Stimulated activated naive CD8-positive, alpha-beta T cell treated with anti-CD3 and anti-CD28 coated beads, Interleukin-15, amount 100 ng/mL, for 72 hours (primary cell): ENCODE data around the gene LRRN2.

Experiments used
- ATAC-seq: fragments of 150-1000 bp; cut with Tn5 transposase; 2 replicates; pipeline ENCODE4 v1.10.0; 2021; ENCODE audit warnings: mild to moderate bottlenecking, moderate library complexity
- DNase-seq, 2 donors: peaks; one replicate each; pipeline ENCODE4 v3.0.0; 2021 to 2022
- H3K27ac Mint-ChIP-seq, 2 donors: one replicate each; pipeline ENCODE4 v1.8.0; 2022; ENCODE audit warnings: mild to moderate bottlenecking in 2 of 2, mixed read lengths in 2 of 2, moderate library complexity in 2 of 2
- H3K27me3 Mint-ChIP-seq: one replicate; pipeline ENCODE4 v1.8.0; 2022; ENCODE audit warnings: mixed read lengths
- H3K4me1 Mint-ChIP-seq: one replicate; pipeline ENCODE4 v1.8.0; 2022; ENCODE audit warnings: mild to moderate bottlenecking, mixed read lengths
- H3K4me3 Mint-ChIP-seq, 2 donors: one replicate each; pipeline ENCODE4 v1.8.0; 2022; ENCODE audit warnings: mild to moderate bottlenecking in 2 of 2, mixed read lengths in 2 of 2, moderate library complexity in 1 of 2
- H3K9me3 Mint-ChIP-seq, 2 donors: one replicate each; pipeline ENCODE4 v1.8.0; 2022; ENCODE audit warnings: mixed read lengths in 2 of 2

LRRN2 gene

GRCh38 chr1:204684571-204685235, 835 bp downstream of the LRRN2 start:
- no peaks in the 10 kb centered on the region for H3K9me3 Mint-ChIP-seq
- DNase-seq (peak in 1 of 2 donors; percentile 15), ATAC-seq (peak; percentile 58)
- H3K27me3 Mint-ChIP-seq = peaks cover 60% of the 10 kb centered on the region
- H3K4me1 Mint-ChIP-seq = peaks cover 16% of the 10 kb centered on the region
- H3K27ac Mint-ChIP-seq = no peak overlapping the region
- peak overlapping the region; percentile 63 to 73 for H3K4me3 Mint-ChIP-seq

GRCh38 chr1:204684206-204684570, 1.4 kb downstream of the LRRN2 start:
- peaks cover 16% of the 10 kb centered on the region for H3K4me1 Mint-ChIP-seq
- no peaks in the 10 kb centered on the region for H3K9me3 Mint-ChIP-seq
- DNase-seq (no peak), ATAC-seq (no peak)
- no peak overlapping the region for H3K27ac Mint-ChIP-seq
- H3K4me3 Mint-ChIP-seq = peak overlapping the region; percentile 63 to 73
- peaks cover 59% of the 10 kb centered on the region for H3K27me3 Mint-ChIP-seq

GRCh38 chr1:204683284-204684205, 2.0 kb downstream of the LRRN2 start:
- Mint-ChIP-seq H3K27me3 (peaks cover 53% of the 10 kb centered on the region), H3K4me3 (no peak overlapping the region), H3K4me1 (peaks cover 16% of the 10 kb centered on the region), H3K9me3 (no peaks in the 10 kb centered on the region), H3K27ac (no peak overlapping the region)
- DNase-seq = no peak
- ATAC-seq = no peak

GRCh38 chr1:204680461-204680860, 5.1 kb downstream of the LRRN2 start:
- Mint-ChIP-seq H3K27me3 (peaks cover 27% of the 10 kb centered on the region), H3K4me3 (no peak overlapping the region)

GRCh38 chr1:204680051-204680450, 5.5 kb downstream of the LRRN2 start:
- peaks cover 9% of the 10 kb centered on the region for H3K4me1 Mint-ChIP-seq
- H3K4me3 Mint-ChIP-seq = no peak overlapping the region
- ATAC-seq (no peak), DNase-seq (no peak)
- H3K27ac Mint-ChIP-seq = no peak overlapping the region
- H3K27me3 Mint-ChIP-seq = peaks cover 23% of the 10 kb centered on the region
- H3K9me3 Mint-ChIP-seq = no peaks in the 10 kb centered on the region

More at GRCh38 chr1:204680461-204680860, 5.1 kb downstream of the LRRN2 start:
- H3K9me3 Mint-ChIP-seq = no peaks in the 10 kb centered on the region
- H3K27ac Mint-ChIP-seq = no peak overlapping the region
- ATAC-seq (no peak), DNase-seq (no peak)
- H3K4me1 Mint-ChIP-seq = peaks cover 11% of the 10 kb centered on the region

GRCh38 chr1:204678721-204679475, 6.6 kb downstream of the LRRN2 start:
- H3K27ac Mint-ChIP-seq = peak overlapping the region in 1 of 2 donors; percentile 3
- ATAC-seq = no peak

GRCh38 chr1:204677864-204678263, 7.7 kb downstream of the LRRN2 start:
- DNase-seq = no peak
- Mint-ChIP-seq H3K4me1 (no peaks in the 10 kb centered on the region), H3K9me3 (no peaks in the 10 kb centered on the region), H3K27ac (no peak overlapping the region), H3K4me3 (no peak overlapping the region), H3K27me3 (peaks cover 3% of the 10 kb centered on the region)
- no peak for ATAC-seq

More at GRCh38 chr1:204678721-204679475, 6.6 kb downstream of the LRRN2 start:
- H3K9me3 Mint-ChIP-seq = no peaks in the 10 kb centered on the region
- no peak overlapping the region for H3K4me3 Mint-ChIP-seq
- H3K27me3 Mint-ChIP-seq = peaks cover 12% of the 10 kb centered on the region
- no peaks in the 10 kb centered on the region for H3K4me1 Mint-ChIP-seq
- DNase-seq = no peak

GRCh38 chr1:204676043-204676442, 9.5 kb downstream of the LRRN2 start:
- Mint-ChIP-seq H3K4me3 (no peak overlapping the region), H3K4me1 (no peaks in the 10 kb centered on the region), H3K27ac (no peak overlapping the region), H3K9me3 (no peaks in the 10 kb centered on the region), H3K27me3 (no peaks in the 10 kb centered on the region)
- DNase-seq (no peak), ATAC-seq (no peak)

GRCh38 chr1:204673909-204674649, 11.5 kb downstream of the LRRN2 start:
- Mint-ChIP-seq H3K4me3 (no peak overlapping the region), H3K9me3 (no peaks in the 10 kb centered on the region), H3K4me1 (no peaks in the 10 kb centered on the region), H3K27ac (no peak overlapping the region), H3K27me3 (no peaks in the 10 kb centered on the region)
- ATAC-seq (no peak), DNase-seq (no peak)

- no peaks in the 10 kb centered on the region for H3K4me1 Mint-ChIP-seq
- DNase-seq (no peak), ATAC-seq (no peak)
- no peak overlapping the region for H3K27ac Mint-ChIP-seq
- no peaks in the 10 kb centered on the region for H3K27me3 Mint-ChIP-seq
- H3K9me3 Mint-ChIP-seq = no peaks in the 10 kb centered on the region
- no peak overlapping the region for H3K4me3 Mint-ChIP-seq
Observed at GRCh38 chr1:204673209-204673608, 12.3 kb downstream of the LRRN2 start.

GRCh38 chr1:204672482-204673121, 12.9 kb downstream of the LRRN2 start:
- ATAC-seq = no peak
- H3K27ac Mint-ChIP-seq = no peak overlapping the region
- no peaks in the 10 kb centered on the region for H3K4me1 Mint-ChIP-seq
- H3K27me3 Mint-ChIP-seq = no peaks in the 10 kb centered on the region
- no peak for DNase-seq
- H3K9me3 Mint-ChIP-seq = no peaks in the 10 kb centered on the region
- no peak overlapping the region for H3K4me3 Mint-ChIP-seq

GRCh38 chr1:204672069-204672468, 13.5 kb downstream of the LRRN2 start:
- H3K27ac Mint-ChIP-seq = no peak overlapping the region
- H3K4me3 Mint-ChIP-seq = no peak overlapping the region
- ATAC-seq = no peak
- no peak for DNase-seq
- no peaks in the 10 kb centered on the region for H3K27me3 Mint-ChIP-seq
- H3K9me3 Mint-ChIP-seq = no peaks in the 10 kb centered on the region
- no peaks in the 10 kb centered on the region for H3K4me1 Mint-ChIP-seq

GRCh38 chr1:204670152-204670927, 15.2 kb downstream of the LRRN2 start:
- H3K27me3 Mint-ChIP-seq = no peaks in the 10 kb centered on the region
- no peaks in the 10 kb centered on the region for H3K4me1 Mint-ChIP-seq
- H3K9me3 Mint-ChIP-seq = no peaks in the 10 kb centered on the region
- H3K4me3 Mint-ChIP-seq = no peak overlapping the region
- DNase-seq (no peak), ATAC-seq (no peak)
- H3K27ac Mint-ChIP-seq = no peak overlapping the region

GRCh38 chr1:204669579-204669978, 16.0 kb downstream of the LRRN2 start:
- peaks cover 2% of the 10 kb centered on the region for H3K27me3 Mint-ChIP-seq
- H3K9me3 Mint-ChIP-seq = no peaks in the 10 kb centered on the region
- ATAC-seq = no peak
- H3K4me3 Mint-ChIP-seq = no peak overlapping the region
- DNase-seq = no peak
- H3K27ac Mint-ChIP-seq = no peak overlapping the region
- H3K4me1 Mint-ChIP-seq = no peaks in the 10 kb centered on the region
